HepG2 (cell line): ENCODE measurements around the gene OARD1. TPM values are rescaled to one million over a fixed set of nuclear protein-coding genes. Genes with fewer than 3 reads are reported as not detected.

Experiments used
- AHDC1 ChIP-seq: sonication (generic); formaldehyde crosslinking; IDR thresholded peaks from 2 replicates; pipeline ENCODE4 v1.5.1; 2020; ENCODE audit warnings: mild to moderate bottlenecking, missing genetic modification reagents, borderline replicate concordance
- FLYWCH1 ChIP-seq: sonication (generic); formaldehyde crosslinking; IDR thresholded peaks from 2 replicates; pipeline ENCODE4 v1.8.1; 2023; ENCODE audit warnings: mild to moderate bottlenecking, missing genetic modification reagents
- KLF13 ChIP-seq: sonication (generic); formaldehyde crosslinking; IDR thresholded peaks from 2 replicates; pipeline ENCODE4 v1.4.0; 2020; ENCODE audit warnings: mild to moderate bottlenecking, missing genetic modification reagents
- MLLT10 ChIP-seq: sonication (generic); formaldehyde crosslinking; IDR thresholded peaks from 2 replicates; pipeline ENCODE4 v1.4.0; 2020; ENCODE audit warnings: missing genetic modification reagents
- NFKBIZ ChIP-seq: IDR thresholded peaks from 2 replicates; pipeline ENCODE4 v1.6.1; 2018; ENCODE audit warnings: missing genetic modification reagents, missing compliant biosample characterization
- SNAI1 ChIP-seq: sonication (generic); formaldehyde crosslinking; IDR thresholded peaks from 2 replicates; pipeline ENCODE4 v1.5.0; 2020; ENCODE audit warnings: mild to moderate bottlenecking, missing genetic modification reagents, borderline replicate concordance
- SRSF1 ChIP-seq: fragments of 200-400 bp; formaldehyde crosslinking; optimal IDR thresholded peaks from 2 replicates; pipeline ENCODE3; 2017; ENCODE audit warnings: mild to moderate bottlenecking, low read depth, low read length, moderate library complexity
- TRIM24 ChIP-seq: sonication (generic); formaldehyde crosslinking; IDR thresholded peaks from 2 replicates; pipeline ENCODE4 v1.8.0; 2022; ENCODE audit warnings: mild to moderate bottlenecking, missing genetic modification reagents
- ZBTB8A ChIP-seq: sonication (generic); formaldehyde crosslinking; IDR thresholded peaks from 2 replicates; pipeline ENCODE4 v1.4.0; 2020; ENCODE audit warnings: mild to moderate bottlenecking, low read depth, missing genetic modification reagents, borderline replicate concordance
- ZMAT3 ChIP-seq: sonication (generic); formaldehyde crosslinking; conservative IDR thresholded peaks from 2 replicates; pipeline ENCODE4 v1.7.0; 2021; ENCODE audit warnings: missing genetic modification reagents
- ZNF296 ChIP-seq: sonication (generic); formaldehyde crosslinking; conservative IDR thresholded peaks from 2 replicates; pipeline ENCODE4 v1.5.0; 2020; ENCODE audit warnings: mild to moderate bottlenecking, missing genetic modification reagents
- ZNF552 ChIP-seq: sonication (generic); formaldehyde crosslinking; IDR thresholded peaks from 2 replicates; pipeline ENCODE4 v1.9.0; 2022; ENCODE audit warnings: missing genetic modification reagents, mild to moderate bottlenecking, borderline replicate concordance
- ZNF678 ChIP-seq: sonication (generic); formaldehyde crosslinking; IDR thresholded peaks from 2 replicates; pipeline ENCODE4 v1.4.0; 2020; ENCODE audit warnings: mild to moderate bottlenecking, missing genetic modification reagents
- ZNF770 ChIP-seq: sonication (generic); formaldehyde crosslinking; IDR thresholded peaks from 2 replicates; pipeline ENCODE4 v1.5.0; 2020; ENCODE audit warnings: mild to moderate bottlenecking, missing genetic modification reagents
- polyA plus RNA-seq, 8 experiments: library from polyadenylated mRNA; depleted of rRNA in 3 of 8; stranded (reverse) in 7 of 8; unstranded in 1 of 8; fragments of >200 nt; fragmentation: Illumina TruSeq in 4 of 8; extraction: Trizol in 4 of 8; gene quantifications; 2 replicates each; pipeline versions ENCODE4 v1.2.1 to v1.2.3, GENCODE V29; 2011 to 2016; ENCODE audit warnings: low read depth in 4 of 8, missing spikeins in 1 of 8, mixed read lengths in 1 of 8; ENCODE audit not compliant: insufficient read depth in 1 of 8
- total RNA-seq, 5 experiments: library from RNA; depleted of rRNA; stranded (reverse); fragments of >200 nt; fragmentation: Illumina TruSeq; extraction: Trizol; gene quantifications; 2 replicates each; pipeline ENCODE4 v1.2.3, GENCODE V29; 2016; ENCODE audit warnings: low read depth in 1 of 5
- TF ChIP-seq, protein P1 (sequence below): sonication (generic); formaldehyde crosslinking; IDR thresholded peaks from 2 replicates; pipeline ENCODE4 v1.4.0; 2020; ENCODE audit warnings: missing genetic modification reagents
- TF ChIP-seq, protein P2 (sequence below): sonication (generic); formaldehyde crosslinking; IDR thresholded peaks from 2 replicates; pipeline ENCODE4 v1.4.0; 2020; ENCODE audit warnings: missing genetic modification reagents
- TF ChIP-seq, protein P3 (sequence below): sonication (generic); formaldehyde crosslinking; IDR thresholded peaks from 2 replicates; pipeline ENCODE4 v1.4.0; 2020; ENCODE audit warnings: missing genetic modification reagents, borderline replicate concordance

The OARD1 gene
- total and polyA plus RNA-seq, 2 of the 13 experiments (the other 11 are each of a cell fraction or from before 2014, with no cell fraction given), result 18.4 to 49.0 TPM

DNA sequence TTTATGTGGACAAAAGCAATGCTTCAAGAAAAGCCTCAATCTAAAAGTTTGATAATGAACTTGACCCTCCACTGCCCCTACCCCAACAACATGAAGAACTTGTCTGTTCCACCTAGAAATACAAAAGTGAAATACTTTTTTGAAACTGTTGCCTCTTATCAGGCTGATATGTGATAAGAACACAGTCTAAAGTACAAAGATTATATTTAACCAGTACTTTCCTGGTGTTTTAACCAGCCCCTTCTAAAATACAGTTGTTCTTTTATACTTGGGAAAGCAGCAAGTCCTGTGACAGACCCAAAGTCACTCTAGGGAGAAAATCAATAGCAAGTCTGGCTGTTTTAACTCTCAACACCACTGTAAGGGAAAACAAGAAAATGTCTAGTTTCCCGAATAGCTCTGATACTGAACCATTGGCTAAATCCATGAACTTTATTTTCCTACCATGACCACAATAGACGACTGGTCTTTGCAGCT lies 6.6 kb downstream of the OARD1 start (continued):
- TF ChIP-seq AHDC1, result peak; percentile 79; the same call in 1 of the 2 replicates
- TF ChIP-seq ZNF296, result no peak
- no peak for TF ChIP-seq KLF13 (CRISPR knock-in tag)
- no peak for TF ChIP-seq ZNF770 (CRISPR knock-in tag)
- TF ChIP-seq, protein P1, sequence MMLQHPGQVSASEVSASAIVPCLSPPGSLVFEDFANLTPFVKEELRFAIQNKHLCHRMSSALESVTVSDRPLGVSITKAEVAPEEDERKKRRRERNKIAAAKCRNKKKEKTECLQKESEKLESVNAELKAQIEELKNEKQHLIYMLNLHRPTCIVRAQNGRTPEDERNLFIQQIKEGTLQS (CRISPR knock-in tag), result no peak
- TF ChIP-seq ZMAT3 (CRISPR knock-in tag), result no peak
- no peak for TF ChIP-seq TRIM24 (CRISPR knock-in tag)
- TF ChIP-seq, protein P2, sequence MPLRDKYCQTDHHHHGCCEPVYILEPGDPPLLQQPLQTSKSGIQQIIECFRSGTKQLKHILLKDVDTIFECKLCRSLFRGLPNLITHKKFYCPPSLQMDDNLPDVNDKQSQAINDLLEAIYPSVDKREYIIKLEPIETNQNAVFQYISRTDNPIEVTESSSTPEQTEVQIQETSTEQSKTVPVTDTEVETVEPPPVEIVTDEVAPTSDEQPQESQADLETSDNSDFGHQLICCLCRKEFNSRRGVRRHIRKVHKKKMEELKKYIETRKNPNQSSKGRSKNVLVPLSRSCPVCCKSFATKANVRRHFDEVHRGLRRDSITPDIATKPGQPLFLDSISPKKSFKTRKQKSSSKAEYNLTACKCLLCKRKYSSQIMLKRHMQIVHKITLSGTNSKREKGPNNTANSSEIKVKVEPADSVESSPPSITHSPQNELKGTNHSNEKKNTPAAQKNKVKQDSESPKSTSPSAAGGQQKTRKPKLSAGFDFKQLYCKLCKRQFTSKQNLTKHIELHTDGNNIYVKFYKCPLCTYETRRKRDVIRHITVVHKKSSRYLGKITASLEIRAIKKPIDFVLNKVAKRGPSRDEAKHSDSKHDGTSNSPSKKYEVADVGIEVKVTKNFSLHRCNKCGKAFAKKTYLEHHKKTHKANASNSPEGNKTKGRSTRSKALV, result no peak
- TF ChIP-seq SNAI1 (CRISPR knock-in tag), result peak; percentile 8; the same call in 1 of the 2 replicates
- TF ChIP-seq FLYWCH1 (CRISPR knock-in tag), result no peak
- no peak for TF ChIP-seq ZBTB8A (CRISPR knock-in tag)
- TF ChIP-seq SRSF1, result no peak
- TF ChIP-seq MLLT10 (CRISPR knock-in tag), result no peak
- TF ChIP-seq ZNF678, result no peak
- no peak for TF ChIP-seq ZNF552 (CRISPR knock-in tag)
- TF ChIP-seq, protein P3, sequence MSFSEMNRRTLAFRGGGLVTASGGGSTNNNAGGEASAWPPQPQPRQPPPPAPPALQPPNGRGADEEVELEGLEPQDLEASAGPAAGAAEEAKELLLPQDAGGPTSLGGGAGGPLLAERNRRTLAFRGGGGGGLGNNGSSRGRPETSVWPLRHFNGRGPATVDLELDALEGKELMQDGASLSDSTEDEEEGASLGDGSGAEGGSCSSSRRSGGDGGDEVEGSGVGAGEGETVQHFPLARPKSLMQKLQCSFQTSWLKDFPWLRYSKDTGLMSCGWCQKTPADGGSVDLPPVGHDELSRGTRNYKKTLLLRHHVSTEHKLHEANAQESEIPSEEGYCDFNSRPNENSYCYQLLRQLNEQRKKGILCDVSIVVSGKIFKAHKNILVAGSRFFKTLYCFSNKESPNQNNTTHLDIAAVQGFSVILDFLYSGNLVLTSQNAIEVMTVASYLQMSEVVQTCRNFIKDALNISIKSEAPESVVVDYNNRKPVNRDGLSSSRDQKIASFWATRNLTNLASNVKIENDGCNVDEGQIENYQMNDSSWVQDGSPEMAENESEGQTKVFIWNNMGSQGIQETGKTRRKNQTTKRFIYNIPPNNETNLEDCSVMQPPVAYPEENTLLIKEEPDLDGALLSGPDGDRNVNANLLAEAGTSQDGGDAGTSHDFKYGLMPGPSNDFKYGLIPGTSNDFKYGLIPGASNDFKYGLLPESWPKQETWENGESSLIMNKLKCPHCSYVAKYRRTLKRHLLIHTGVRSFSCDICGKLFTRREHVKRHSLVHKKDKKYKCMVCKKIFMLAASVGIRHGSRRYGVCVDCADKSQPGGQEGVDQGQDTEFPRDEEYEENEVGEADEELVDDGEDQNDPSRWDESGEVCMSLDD (CRISPR knock-in tag), result no peak
- TF ChIP-seq NFKBIZ, result no peak
